Islet precursor cell (in vitro differentiated cells): Measurements from ENCODE around the gene PFKP.
"Not testable (repeated sequence)": the region's sequence is repeated elsewhere in the genome, so short reads cannot be mapped to it uniquely, and the experiment has no call there.

Experiments
- DNase-seq: peaks from one replicate; pipeline ENCODE4 v3.0.0-alpha.2; 2018

PFKP gene

GRCh38 chr10:3100093-3100792, 32.9 kb downstream of the PFKP start:
- DNase-seq: no peak

- no peak for DNase-seq
Observed at GRCh38 chr10:3100856-3101640, 33.7 kb downstream of the PFKP start.

- no peak for DNase-seq
Observed at GRCh38 chr10:3102720-3103427, 35.5 kb downstream of the PFKP start.

- DNase-seq: no peak
Observed at GRCh38 chr10:3103646-3104045, 36.3 kb downstream of the PFKP start.

GRCh38 chr10:3104251-3104918, 37.0 kb downstream of the PFKP start:
- no peak for DNase-seq

GRCh38 chr10:3105166-3105565, 37.8 kb downstream of the PFKP start:
- DNase-seq: no peak

GRCh38 chr10:3105905-3106304, 38.6 kb downstream of the PFKP start:
- DNase-seq: no peak

- not testable (repeated sequence) for DNase-seq
Observed at GRCh38 chr10:3106328-3106727, 39.0 kb downstream of the PFKP start.

- no peak for DNase-seq
Observed at GRCh38 chr10:3106928-3107425, 39.6 kb downstream of the PFKP start.

GRCh38 chr10:3107426-3107961, 40.1 kb downstream of the PFKP start:
- no peak for DNase-seq

- DNase-seq: no peak
Observed at GRCh38 chr10:3108033-3108432, 40.7 kb downstream of the PFKP start.

- no peak for DNase-seq
Observed at GRCh38 chr10:3108575-3109105, 41.3 kb downstream of the PFKP start.

GRCh38 chr10:3109196-3109595, 41.8 kb downstream of the PFKP start:
- DNase-seq: no peak

GRCh38 chr10:3109633-3110032, 42.3 kb downstream of the PFKP start:
- no peak for DNase-seq

GRCh38 chr10:3110782-3111620, 43.7 kb downstream of the PFKP start:
- no peak for DNase-seq

GRCh38 chr10:3111621-3112163, 44.3 kb downstream of the PFKP start:
- DNase-seq: peak; percentile 42

- DNase-seq: no peak
Observed at GRCh38 chr10:3113343-3113720, 46.0 kb downstream of the PFKP start.

- peak; percentile 43 for DNase-seq
Observed at GRCh38 chr10:3115685-3116084, 48.3 kb downstream of the PFKP start.

GRCh38 chr10:3116508-3117100, 49.3 kb downstream of the PFKP start:
- no peak for DNase-seq

GRCh38 chr10:3117486-3117885, 50.1 kb downstream of the PFKP start:
- DNase-seq: no peak

GRCh38 chr10:3118641-3119091, 51.3 kb downstream of the PFKP start:
- no peak for DNase-seq
